Hypothalamus (tissue), 51 donors: ENCODE results near the gene CPEB3.
"Not testable (repeated sequence)": the region's sequence is repeated elsewhere in the genome, so short reads cannot be mapped to it uniquely, and the experiment has no call there.

ENCODE experiments used
- DNase-seq, 51 donors: peaks; one replicate each; lab custom pipeline; 2025; lab: John Stamatoyannopoulos, UW

The CPEB3 gene

DNA sequence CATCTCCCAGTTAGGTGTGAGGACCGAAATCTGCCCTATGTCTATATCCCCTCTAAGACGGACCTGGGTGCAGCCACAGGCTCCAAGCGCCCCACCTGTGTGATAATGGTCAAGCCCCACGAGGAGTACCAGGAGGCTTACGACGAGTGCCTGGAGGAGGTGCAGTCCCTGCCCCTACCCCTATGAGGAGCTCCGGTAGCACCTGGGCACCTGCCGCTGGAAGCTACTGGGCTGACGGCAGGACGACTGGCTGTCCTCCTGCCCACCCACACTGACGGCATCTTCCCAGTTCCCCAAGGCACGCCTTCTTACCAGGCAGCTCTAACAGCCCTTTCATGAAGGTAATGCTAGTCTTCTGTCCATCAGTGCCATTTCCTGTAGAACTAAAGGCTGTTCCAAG lies 74.3 kb downstream of the CPEB3 start:
- not testable (repeated sequence) for DNase-seq

DNA sequence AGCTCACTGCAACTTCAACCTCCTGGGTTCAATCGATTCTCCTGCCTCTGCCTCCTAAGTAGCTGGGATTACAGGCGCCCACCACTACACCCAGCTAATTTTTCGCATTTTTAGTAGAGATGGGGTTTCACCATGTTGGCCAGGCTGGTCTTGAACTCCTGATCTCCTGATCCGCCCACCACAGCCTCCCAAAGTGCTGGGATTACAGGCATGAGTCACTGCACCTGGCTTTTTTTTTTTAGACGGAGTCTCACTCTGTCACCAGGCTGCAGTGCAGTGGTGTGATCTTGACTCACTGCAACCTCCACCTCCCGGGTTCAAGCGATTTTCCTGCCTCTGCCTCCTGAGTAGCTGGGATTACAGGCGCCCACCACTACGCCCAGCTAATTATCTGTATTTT lies 75.7 kb downstream of the CPEB3 start:
- not testable (repeated sequence) for DNase-seq

DNA sequence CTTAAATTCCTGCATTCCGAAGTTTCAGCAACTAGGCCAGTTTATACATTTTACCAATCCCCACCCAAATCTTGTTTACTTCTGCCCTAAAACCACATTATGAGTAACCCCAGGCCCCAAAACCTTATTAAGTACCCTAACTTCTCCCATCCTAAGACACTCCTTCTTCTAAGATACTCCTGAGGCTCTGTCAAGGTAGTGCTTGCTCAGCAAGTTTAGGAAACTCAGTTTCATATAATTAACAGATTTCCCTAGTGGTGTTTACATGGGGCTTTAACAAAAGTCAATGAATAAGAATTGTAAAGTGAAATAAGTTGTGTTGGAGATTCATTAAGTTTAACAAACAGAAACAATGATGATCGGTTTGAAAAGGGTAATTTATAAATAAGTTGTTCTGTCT lies 77.8 kb downstream of the CPEB3 start:
- no peak for DNase-seq

DNA sequence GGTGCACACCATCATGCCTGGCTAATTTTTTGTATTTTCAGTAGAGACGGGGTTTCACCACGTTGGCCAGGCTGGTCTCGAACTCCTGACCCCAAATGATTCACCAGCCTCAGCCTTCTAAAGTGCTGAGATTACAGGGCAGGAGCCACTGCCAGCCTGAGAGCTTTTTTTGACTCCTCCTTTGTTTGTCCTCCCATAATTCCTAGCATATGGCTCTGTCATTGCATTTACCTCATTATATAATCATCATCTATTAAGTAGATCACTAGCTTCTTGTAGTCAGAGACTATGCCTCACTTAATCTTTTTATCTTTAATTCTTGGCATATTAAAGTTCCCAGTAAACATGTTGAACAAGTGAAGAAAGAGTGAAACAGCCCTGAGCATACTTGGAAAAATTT lies 82.1 kb downstream of the CPEB3 start:
- DNase-seq = no peak

DNA sequence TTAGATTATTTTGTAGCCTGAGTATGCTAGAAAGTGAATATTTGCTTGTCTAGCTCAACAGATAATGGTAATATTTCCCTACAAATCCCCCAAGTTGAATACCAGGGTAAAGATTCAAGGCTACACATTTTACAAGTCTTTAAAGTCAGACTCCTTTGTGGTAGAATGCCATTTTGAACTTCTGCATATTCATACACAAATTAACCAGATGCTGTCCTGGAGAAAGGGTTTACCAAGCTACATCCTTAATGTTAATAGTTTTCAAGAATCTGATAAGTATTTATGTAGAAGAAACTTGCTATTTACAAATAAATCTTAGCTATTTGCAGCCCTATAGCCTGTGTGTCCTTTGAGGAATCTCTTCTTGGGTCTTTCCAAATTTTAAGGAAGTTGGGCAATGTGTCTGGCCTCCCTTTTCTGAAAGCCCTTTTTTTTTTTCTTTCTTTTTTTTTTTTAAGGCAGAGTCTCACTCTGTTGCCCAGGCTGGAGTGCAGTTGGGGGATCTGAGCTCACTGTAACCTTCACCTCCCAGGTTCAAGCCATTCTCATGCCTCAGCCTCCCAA lies 82.6 kb downstream of the CPEB3 start:
- no peak for DNase-seq

DNA sequence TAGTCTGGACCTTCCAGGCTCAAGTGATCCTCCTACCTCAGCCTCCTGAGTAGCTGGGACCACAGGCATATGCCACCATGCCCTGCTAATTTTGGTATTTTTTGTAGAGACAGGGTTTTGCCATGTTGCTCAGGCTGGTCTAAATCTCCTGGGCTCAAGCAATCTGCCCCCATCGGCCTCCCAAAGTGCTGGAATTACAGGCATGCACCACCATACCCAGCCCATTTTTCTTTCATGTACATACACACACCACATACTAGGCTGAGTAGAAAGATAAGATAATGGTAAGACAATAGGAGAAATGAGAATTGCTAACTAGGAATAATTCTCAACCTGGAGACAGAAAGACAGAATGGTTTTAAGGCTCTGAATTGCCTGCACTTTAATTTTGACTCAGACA lies 83.8 kb downstream of the CPEB3 start:
- DNase-seq = no peak

DNA sequence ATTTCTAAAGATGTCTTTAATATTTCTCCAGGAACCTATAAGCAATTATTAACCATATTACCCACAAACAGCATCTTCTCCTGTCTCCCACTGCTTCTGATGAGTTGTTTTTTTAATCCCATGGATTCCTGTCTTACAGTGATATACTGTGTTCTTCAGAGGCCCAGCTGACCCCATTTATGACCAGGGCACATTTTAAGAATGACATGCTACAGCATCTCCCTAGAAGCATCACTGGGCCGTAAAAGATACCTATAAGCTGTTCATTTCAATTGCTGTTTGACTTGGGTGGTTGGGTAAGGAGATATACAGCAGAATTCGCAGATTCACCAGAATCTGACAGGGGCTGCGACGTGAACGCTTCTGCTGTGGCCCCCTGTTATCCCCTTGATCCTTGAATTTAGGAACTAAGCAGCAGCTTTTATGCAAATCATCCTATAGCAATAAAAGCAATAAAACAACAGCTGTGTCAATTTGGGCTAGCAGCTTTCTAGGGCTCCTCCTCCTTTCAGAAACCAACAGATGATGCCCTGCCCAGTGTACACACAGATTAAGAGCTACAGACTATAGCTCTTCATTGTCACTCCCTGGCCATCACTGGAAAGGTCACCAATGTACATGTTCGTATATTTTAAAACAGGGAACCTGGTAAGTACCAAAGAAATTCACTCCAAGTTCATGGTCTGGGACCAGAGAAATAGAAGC lies 86.8 kb downstream of the CPEB3 start:
- no peak for DNase-seq

DNA sequence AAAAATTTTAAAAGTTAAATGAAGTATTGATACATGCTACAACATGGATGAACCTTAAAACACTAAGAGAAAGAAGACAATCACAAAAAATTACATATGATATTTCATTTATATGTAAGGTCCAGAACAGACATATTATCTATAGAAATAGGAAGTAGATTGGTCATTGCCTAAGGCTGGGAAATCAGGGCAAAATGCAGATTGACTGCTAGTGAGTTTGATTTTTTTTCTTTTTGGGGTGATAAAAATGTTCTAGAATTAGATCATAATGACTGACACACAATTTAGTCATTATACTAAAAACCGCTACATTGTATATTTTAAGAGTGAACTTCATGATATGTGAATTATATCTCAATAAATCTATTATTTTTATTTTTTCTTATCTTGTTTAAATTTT lies 88.3 kb downstream of the CPEB3 start:
- DNase-seq = no peak

DNA sequence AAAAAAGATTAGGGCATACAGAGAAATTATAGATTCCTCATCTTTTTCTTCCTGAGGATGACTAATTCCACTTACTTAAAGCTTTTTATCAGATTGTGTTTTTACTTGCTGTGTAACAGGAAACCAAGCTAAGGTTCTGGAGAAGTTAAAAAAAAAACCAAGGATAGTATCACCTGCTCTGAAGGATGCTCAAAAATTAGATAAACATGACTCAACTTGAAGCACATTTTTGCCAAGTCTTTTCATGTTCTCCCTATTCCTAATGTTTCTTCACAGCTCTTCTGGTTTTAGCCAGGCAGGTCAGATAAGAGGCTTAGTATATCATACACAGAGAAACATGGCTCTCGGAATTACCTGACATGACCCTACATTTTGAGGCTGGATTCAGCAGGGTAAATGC lies 90.3 kb downstream of the CPEB3 start:
- no peak for DNase-seq

DNA sequence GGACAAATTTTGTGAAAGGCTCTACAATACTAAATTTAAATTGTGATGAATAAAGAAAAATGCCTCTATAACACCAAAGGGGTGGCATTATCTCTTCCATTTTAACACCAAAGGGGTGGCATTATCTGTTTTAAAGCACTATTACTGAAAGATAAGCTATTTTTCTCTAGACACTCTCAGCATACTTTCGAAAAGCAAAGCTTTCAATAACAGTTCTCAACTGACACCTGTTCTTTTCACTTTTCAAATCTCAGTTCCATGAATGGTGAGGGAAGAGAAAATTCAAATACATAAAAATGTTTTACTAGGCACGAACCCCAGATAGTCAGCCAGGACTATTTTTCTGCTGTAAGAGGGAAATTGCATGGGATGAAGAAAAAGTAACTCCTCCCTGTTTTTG lies 103.8 kb downstream of the CPEB3 start:
- DNase-seq = no peak

DNA sequence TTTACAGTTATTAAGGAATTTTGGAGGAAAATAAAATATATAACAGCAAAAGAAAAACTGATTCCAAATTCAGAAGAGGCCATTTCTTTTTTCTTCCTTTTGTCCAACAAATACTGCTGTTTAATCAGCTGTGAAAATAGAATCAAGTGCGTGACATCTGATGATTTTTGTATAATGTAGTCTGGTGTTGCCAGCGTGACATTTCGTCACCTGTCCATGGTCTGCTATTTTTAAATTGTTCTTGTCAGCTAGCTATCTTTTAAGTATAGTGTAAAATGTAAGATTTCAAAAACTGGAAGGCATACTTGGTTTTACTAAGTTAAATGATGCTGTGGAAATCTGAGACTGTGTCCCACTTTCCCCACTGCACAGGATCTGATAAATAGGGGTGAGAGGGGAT lies 105.9 kb downstream of the CPEB3 start:
- no peak for DNase-seq

DNA sequence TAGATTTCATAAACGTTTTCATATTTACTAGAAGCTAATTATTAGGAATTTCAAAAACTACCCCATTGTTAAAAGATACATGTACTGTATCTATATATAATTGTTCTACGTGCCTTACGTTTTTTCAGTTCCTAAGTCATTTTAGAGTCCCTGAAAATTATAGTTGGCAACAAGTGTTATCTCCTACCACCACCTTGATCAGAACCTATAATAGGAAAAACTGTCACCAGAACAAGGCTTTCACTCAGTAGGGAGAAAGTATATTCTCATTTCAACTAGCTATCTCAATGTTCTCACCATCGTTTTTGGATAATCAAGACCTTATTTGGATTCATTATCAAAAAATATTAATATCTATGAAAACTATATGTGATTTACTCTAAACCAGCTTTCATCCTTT lies 107.7 kb downstream of the CPEB3 start:
- DNase-seq = no peak

DNA sequence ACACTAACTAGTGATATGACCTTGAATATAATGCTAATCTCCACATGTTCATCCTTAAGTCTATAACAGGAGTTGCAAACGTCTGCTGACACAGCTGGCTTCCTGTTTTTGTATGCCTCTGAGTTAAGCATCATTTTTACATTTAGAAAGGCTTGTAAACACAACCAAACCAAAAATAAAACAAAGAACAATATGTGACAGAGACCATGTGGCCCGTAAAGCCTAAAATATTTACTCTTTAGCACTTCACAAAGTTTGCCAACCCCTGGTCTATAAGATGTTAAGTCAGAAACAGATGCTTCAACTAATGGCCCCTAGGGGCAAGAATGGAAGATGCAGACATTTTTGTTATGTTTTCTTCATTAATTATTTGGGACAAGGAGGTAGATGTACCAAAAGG lies 109.3 kb downstream of the CPEB3 start:
- no peak for DNase-seq

DNA sequence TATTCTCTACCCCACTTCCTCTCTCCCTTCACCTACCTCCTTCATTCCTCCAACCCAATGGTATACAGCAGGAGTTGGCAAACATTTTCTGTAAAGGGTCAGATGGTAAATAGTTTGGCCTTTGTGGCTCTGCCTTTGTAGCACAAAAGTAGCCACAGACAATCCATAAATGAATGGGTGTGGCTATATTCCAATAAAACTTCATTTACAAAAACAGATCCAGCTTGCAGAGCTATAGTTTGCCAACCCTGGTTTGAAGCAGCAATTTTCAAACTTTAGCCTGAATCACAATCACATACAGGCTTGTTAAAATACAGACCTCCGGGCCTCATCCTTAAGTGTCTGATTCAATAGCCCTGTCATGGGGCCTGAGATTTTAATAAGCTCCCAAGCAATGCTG lies 110.5 kb downstream of the CPEB3 start:
- no peak for DNase-seq

DNA sequence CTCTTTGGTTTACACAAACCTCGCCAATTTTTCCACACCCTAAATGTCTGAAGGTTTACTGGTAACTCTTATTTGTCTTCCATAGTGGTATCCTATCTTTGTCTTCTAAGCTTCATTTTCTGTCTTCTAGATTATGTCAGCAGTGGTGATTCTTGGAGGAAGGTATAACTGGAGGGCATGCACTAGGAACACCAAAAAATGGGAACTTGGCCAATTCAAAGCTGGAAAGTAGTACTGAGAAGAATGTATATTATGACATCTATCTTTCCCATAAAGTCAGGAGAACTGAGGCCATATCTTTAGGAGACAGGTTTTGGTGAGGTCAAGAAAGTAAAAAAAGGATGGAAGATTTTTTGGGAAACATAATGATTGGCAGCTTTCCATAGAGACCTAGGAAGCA lies 113.3 kb downstream of the CPEB3 start:
- no peak for DNase-seq

DNA sequence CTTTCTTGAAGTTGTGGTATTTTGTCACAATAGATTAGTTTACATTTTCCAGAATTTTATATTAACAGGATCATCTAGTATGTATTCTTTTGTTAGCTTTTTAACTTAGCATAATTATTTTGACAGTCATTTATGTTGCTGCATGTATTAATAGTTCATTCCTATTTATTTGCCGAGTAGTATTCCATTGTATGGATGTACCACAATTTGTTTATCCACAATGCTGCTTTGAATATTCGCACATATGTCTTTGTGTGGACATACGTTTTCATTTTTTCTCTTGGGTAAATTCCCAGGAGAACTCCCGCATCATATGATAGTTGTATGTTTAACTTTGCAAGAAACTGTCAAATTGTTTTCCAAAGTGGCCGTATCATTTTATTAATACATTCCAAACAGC lies 115.7 kb downstream of the CPEB3 start:
- DNase-seq = no peak

DNA sequence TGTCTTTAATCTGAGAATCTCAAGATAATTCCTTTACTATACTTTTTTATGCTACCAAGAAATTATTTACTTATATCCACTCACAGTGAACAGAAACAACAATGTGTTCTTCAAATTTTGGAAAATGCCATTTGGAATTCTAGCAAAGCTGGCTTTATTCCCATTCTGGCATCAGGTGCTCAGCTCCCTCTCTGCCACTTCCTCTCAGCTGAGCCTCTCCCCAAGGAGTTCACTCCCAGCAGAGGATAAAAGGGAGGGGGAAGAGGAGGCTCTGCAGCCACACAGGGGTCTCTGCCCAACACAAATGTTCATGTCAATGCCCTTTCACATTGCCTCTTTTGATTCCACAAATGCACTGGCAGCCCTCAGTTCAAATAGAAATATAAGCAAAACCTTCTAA lies 116.9 kb downstream of the CPEB3 start:
- no peak for DNase-seq

DNA sequence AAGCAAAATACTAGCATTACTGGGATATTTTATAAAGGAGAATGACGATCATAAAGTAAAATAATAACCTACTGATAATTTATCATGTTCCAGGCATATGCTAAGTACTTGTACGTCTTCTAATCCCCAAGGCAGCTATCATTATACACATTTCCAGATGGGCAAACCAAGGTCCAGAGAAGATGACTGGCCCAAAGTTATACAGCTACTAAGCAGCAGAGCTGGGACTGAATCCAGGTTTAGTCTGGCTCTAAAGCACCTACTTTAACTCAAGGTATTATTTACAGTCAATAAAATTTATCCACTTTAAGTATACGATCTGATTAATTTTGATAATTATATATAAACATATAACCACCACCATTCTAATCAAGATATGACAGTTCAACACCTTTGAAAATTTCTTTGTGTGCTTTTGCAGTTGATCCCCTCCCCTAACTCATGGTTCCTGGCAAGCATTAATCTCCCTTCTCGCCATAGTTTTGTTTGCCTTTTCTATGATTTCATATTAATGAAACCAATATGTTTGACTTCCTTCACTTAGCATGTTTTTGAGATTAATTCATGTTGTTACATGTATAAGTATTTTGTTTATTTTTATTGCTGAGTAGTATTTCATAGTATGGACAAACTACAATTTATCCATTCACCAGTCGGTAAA lies 126.7 kb downstream of the CPEB3 start:
- no peak for DNase-seq

DNA sequence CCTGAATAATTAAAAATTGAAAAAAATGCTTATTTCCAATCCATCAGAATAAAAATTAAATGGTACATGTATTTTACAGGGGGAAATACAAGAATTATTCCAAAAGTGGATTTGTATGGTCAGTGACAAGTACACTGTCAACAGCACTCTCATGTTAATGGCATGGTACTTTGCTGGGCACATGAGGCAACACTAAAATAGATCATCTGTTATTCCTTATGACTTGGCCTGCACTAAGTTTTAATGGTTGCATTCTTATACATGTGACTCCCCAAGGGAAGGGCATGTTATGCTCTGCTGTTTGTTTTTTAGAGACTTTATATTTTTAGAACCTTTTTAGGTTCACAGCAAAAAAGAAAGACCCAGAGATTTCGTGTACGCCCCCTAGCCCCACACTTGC lies 128.3 kb downstream of the CPEB3 start:
- no peak for DNase-seq

DNA sequence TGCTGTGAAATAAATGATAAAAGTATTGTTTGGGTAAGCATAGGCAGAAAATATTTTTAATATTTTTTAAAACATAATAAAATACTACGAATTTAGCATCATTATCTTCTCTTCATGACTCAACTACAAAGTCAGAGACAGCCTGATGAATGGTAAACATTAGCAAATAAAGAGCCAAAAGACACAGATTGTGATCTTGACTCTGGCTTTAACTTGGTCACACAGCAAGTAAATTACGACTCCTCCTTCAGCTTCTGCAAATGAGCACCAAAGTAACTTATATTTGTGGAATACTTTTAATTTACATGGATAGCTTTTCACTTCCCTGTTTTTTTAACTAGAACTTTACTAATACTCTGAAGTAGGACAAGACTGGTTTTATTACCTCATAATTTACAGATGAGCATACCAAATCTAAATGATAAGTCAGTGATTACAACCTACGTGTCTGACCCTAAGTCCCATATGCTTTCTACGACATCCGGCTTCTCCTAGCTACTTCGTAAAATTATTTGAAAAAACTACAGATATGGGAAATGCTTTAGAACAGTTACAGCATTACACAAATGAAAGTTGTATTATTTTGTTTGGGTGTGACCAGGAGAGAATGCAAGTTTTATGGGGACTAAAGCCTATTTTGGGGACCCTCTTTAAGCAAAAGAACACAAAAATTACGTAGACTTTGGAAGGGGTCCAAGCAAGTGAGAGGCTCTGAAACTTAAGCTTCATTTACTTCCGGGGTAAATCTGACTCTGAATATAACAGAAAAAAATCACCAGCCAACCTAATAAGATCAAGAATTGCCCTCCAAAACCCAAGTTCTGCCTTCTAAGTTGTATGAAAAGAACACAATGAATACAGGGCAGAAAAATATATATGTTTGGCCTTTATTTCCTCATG lies 133.8 kb downstream of the CPEB3 start:
- DNase-seq = no peak

DNA sequence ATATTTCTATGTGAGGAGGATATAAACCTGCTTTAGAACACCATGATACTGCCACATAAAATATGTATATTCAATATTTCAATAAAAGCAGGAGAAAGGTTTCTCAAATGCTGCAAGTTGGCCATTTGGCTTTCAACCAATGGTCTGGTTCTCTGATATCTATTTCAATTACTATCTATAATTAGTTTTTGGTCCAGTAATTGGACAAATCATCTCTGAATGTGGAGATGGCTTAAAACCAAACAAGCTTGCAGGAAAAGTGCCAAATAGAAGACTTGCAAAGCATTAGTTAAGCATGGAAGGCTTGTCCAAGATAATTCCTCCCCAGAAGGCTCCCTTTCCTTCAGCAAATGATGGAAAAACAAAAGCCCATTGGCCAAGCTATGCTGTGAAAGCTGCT lies 140.1 kb downstream of the CPEB3 start:
- no peak for DNase-seq
